B cell (primary cell): Measurements from ENCODE around the gene STK24. TPM values are rescaled to one million over a fixed set of nuclear protein-coding genes. Genes with fewer than 3 reads are reported as not detected.

ENCODE experiments used
- ATAC-seq: fragments of 200-7000 bp; cut with Tn5 transposase; one replicate; pipeline ENCODE4 v1.10.0; 2021; ENCODE audit warnings: low read depth, mild to moderate bottlenecking, moderate number of reproducible peaks, moderate library complexity
- CTCF ChIA-PET: fragments of 350-600 bp; sonication (Branson Sonifier 250); formaldehyde crosslinking; loops from one replicate; lab custom pipeline; 2021; ENCODE audit warnings: antibody characterized with exemption, inconsistent platforms; lab: Charles Lee
- POLR2A ChIA-PET: fragments of 350-600 bp; sonication (Branson Sonifier 250); formaldehyde crosslinking; loops from one replicate; lab custom pipeline; 2021; ENCODE audit warnings: antibody characterized with exemption; lab: Charles Lee
- DNase-seq: peaks from one replicate; pipeline ENCODE4 v3.0.0; 2013
- H2AFZ ChIP-seq: 2 replicates; pipeline ENCODE4 v1.6.1; 2012; ENCODE audit warnings: mild to moderate bottlenecking, low read depth, low read length; ENCODE audit not compliant: insufficient read depth, poor library complexity, severe bottlenecking
- H3K27ac ChIP-seq, 2 donors: 1 replicate in 1 of 2; 2 replicates in 1 of 2; pipeline ENCODE4 v1.5.1; 2012 to 2013; ENCODE audit warnings: low read length in 2 of 2, mild to moderate bottlenecking in 2 of 2, moderate library complexity in 1 of 2
- H3K27me3 ChIP-seq, 4 experiments: fragments of 200-600 bp in 1 of 4; sonication (generic) in 1 of 4; replicated peaks in 1 of 4; 1 replicate in 2 of 4; 2 replicates in 2 of 4; pipeline versions ENCODE4 v1.6.1 to v1.7.0; 2013 to 2016; ENCODE audit warnings: low read length in 3 of 4, mild to moderate bottlenecking in 2 of 4, mixed read lengths in 1 of 4, moderate library complexity in 1 of 4; ENCODE audit not compliant: insufficient read depth in 4 of 4, control insufficient read depth in 3 of 4; ENCODE audit errors: control extremely low read depth in 1 of 4
- H3K36me3 ChIP-seq, 2 experiments: replicated peaks in 1 of 2; 1 replicate in 1 of 2; 2 replicates in 1 of 2; pipeline versions ENCODE4 v1.6.1 to v1.7.1; 2013; ENCODE audit warnings: low read length in 1 of 2; ENCODE audit not compliant: insufficient read depth in 2 of 2, control insufficient read depth in 1 of 2; ENCODE audit errors: control extremely low read depth in 1 of 2, extremely low read depth in 1 of 2
- H3K4me1 ChIP-seq, 2 donors: fragments of 200-600 bp in 1 of 2; sonication (generic) in 1 of 2; 1 replicate in 1 of 2; 2 replicates in 1 of 2; pipeline versions ENCODE4 v1.5.1 to v1.6.1; 2013 to 2017; ENCODE audit warnings: low read length in 2 of 2; ENCODE audit not compliant: control insufficient read depth in 2 of 2, insufficient read depth in 2 of 2
- H3K4me2 ChIP-seq: replicated peaks from 2 replicates; pipeline ENCODE3; 2012; ENCODE audit warnings: mild to moderate bottlenecking, low read depth, low read length; ENCODE audit not compliant: poor library complexity, severe bottlenecking
- H3K4me3 ChIP-seq, 5 experiments: fragments of 200-600 bp in 1 of 5; sonication (generic) in 1 of 5; 1 replicate in 3 of 5; 2 replicates in 2 of 5; pipeline versions ENCODE4 v1.5.1 to v1.7.0; 2011 to 2016; ENCODE audit warnings: low read length in 4 of 5, mild to moderate bottlenecking in 4 of 5, low read depth in 2 of 5, control low read depth in 1 of 5, moderate library complexity in 1 of 5; ENCODE audit not compliant: insufficient read depth in 1 of 5; ENCODE audit errors: control extremely low read depth in 1 of 5, extremely low read depth in 1 of 5
- H3K79me2 ChIP-seq: fragments of 200-600 bp; sonication (generic); one replicate; pipeline ENCODE4 v1.6.0; 2016; ENCODE audit warnings: low read length; ENCODE audit not compliant: control insufficient read depth, insufficient read depth
- H3K9ac ChIP-seq: fragments of 200-600 bp; sonication (generic); 2 replicates; pipeline ENCODE4 v1.6.1; 2017; ENCODE audit warnings: mild to moderate bottlenecking, low read length, moderate library complexity
- H3K9me3 ChIP-seq, 3 donors: one replicate each; pipeline versions ENCODE4 v1.6.1 to v1.7.1; 2013; ENCODE audit warnings: low read length in 2 of 3; ENCODE audit not compliant: control insufficient read depth in 2 of 3, insufficient read depth in 1 of 3; ENCODE audit errors: control extremely low read depth in 1 of 3
- H4K20me1 ChIP-seq: 2 replicates; pipeline ENCODE4 v1.6.0; 2012; ENCODE audit warnings: mild to moderate bottlenecking, low read length; ENCODE audit not compliant: insufficient read depth, control insufficient read depth, poor library complexity, severe bottlenecking
- H3K27ac Mint-ChIP-seq: one replicate; pipeline ENCODE4 v1.8.0; 2021; ENCODE audit warnings: mixed read lengths
- H3K27me3 Mint-ChIP-seq: one replicate; pipeline ENCODE4 v1.8.0; 2021; ENCODE audit warnings: mixed read lengths
- H3K4me1 Mint-ChIP-seq: one replicate; pipeline ENCODE4 v1.8.0; 2021; ENCODE audit warnings: mixed read lengths
- H3K4me3 Mint-ChIP-seq: one replicate; pipeline ENCODE4 v1.8.0; 2021; ENCODE audit warnings: mixed read lengths
- H3K9me3 Mint-ChIP-seq: one replicate; pipeline ENCODE4 v1.8.0; 2022; ENCODE audit warnings: mixed read lengths; ENCODE audit not compliant: insufficient read depth
- CTCF ChIP-seq: fragments of 200-600 bp; IDR thresholded peaks from one replicate; pipeline ENCODE4 v1.8.0; 2022; ENCODE audit warnings: antibody characterized with exemption, mild to moderate bottlenecking
- EZH2 ChIP-seq: IDR thresholded peaks from 2 replicates; pipeline ENCODE4 v1.6.1; 2012; ENCODE audit warnings: borderline replicate concordance, low read depth, mild to moderate bottlenecking, moderate library complexity, low read length; ENCODE audit not compliant: insufficient read depth, poor library complexity, severe bottlenecking
- WGBS: methylation state at CpG from one replicate; pipeline ENCODE4 v1.1.5; 2013; ENCODE audit warnings: missing lambda C conversion rate; ENCODE audit not compliant: insufficient coverage; 5-methylcytosine and 5-hydroxymethylcytosine counted together
- intact Hi-C: fragments of 100-400 bp; cut with micrococcal nuclease; formaldehyde crosslinking; loops from one replicate; pipeline ENCODE4 v1.10.0; 2022
- polyA plus RNA-seq: library from polyadenylated mRNA; depleted of rRNA; stranded (reverse); fragments of >200 nt; gene quantifications from 2 replicates; pipeline ENCODE4 v1.2.3, GENCODE V29; 2012
- total RNA-seq, 2 donors: library from RNA; stranded (reverse); fragments of 120-200 nt in 1 of 2; gene quantifications; 1 replicate in 1 of 2; 2 replicates in 1 of 2; pipeline versions ENCODE4 v1.2.3 to v1.2.4, GENCODE V29; 2013 to 2022

The STK24 gene
- total and polyA plus RNA-seq, 2 donors (not counting 1 experiment from before 2014, with no cell fraction given): 47.2 to 117 TPM

GRCh38 chr13:98535501-98536354, 41.2 kb downstream of the STK24 start:
- intact Hi-C loops: no loop called here
- WGBS: 84% methylated on average over 5 of the region's 13 CpGs
- H3K79me2 ChIP-seq: peaks cover 98% of the 10 kb centered on the region
- peaks cover 79% of the 10 kb centered on the region for H3K4me1 Mint-ChIP-seq
- H3K27me3 Mint-ChIP-seq: no peaks in the 10 kb centered on the region
- CTCF ChIA-PET: interaction anchor here (0.7 kb wide), 1 partner anchor 45 kb away, joined by 3 read pairs; no protein-coding TSS in a partner anchor
- TF ChIP-seq CTCF: no peak
- no peak for TF ChIP-seq EZH2
- H3K27ac ChIP-seq: no peak overlapping the region
- H4K20me1 ChIP-seq: peaks cover 98% of the 10 kb centered on the region
- no peaks in the 10 kb centered on the region for H3K9me3 ChIP-seq
- H3K9me3 Mint-ChIP-seq: no peaks in the 10 kb centered on the region
- ATAC-seq (no peak), DNase-seq (no peak)
- no peak overlapping the region for H2AFZ ChIP-seq
- POLR2A ChIA-PET: no interaction called here
- peak overlapping the region; percentile 29 for H3K27ac Mint-ChIP-seq
- H3K4me2 ChIP-seq: no peak overlapping the region
- H3K4me1 ChIP-seq: peaks cover 26 to 30% of the 10 kb centered on the region in 2 donors
- H3K4me3 Mint-ChIP-seq: peak overlapping the region; percentile 39
- no peaks in the 10 kb centered on the region for H3K27me3 ChIP-seq
- no peak overlapping the region for H3K9ac ChIP-seq
- peaks cover 8 to 28% of the 10 kb centered on the region in 2 experiments for H3K36me3 ChIP-seq
- no peak overlapping the region for H3K4me3 ChIP-seq

GRCh38 chr13:98534821-98535220, 42.1 kb downstream of the STK24 start:
- POLR2A ChIA-PET: no interaction called here
- H3K79me2 ChIP-seq: peaks cover 98% of the 10 kb centered on the region
- peaks cover 79% of the 10 kb centered on the region for H3K4me1 Mint-ChIP-seq

More at GRCh38 chr13:98534821-98535220, 42.1 kb downstream of the STK24 start:
- 100% methylated on average over 7 of the region's 7 CpGs for WGBS
- Histone ChIP-seq H2AFZ (no peak overlapping the region), H3K27ac (no peak overlapping the region), H3K4me2 (no peak overlapping the region), H3K9ac (no peak overlapping the region), H3K4me1 (peaks cover 24 to 30% of the 10 kb centered on the region in 2 donors), H3K36me3 (peaks cover 8 to 28% of the 10 kb centered on the region in 2 experiments), H4K20me1 (peaks cover 98% of the 10 kb centered on the region), H3K27me3 (no peaks in the 10 kb centered on the region), H3K9me3 (no peaks in the 10 kb centered on the region), H3K4me3 (no peak overlapping the region)
- H3K27me3 Mint-ChIP-seq: no peaks in the 10 kb centered on the region
- no peak for TF ChIP-seq CTCF
- no peak for TF ChIP-seq EZH2
- no peaks in the 10 kb centered on the region for H3K9me3 Mint-ChIP-seq
- CTCF ChIA-PET: no interaction called here
- intact Hi-C loops: no loop called here
- no peak overlapping the region for H3K27ac Mint-ChIP-seq
- ATAC-seq: no peak
- no peak for DNase-seq
- no peak overlapping the region for H3K4me3 Mint-ChIP-seq
